ENCODE data around the gene ACKR2. TPM values are rescaled to one million over a fixed set of nuclear protein-coding genes. Genes with fewer than 3 reads are reported as not detected.

Gene ACKR2
- total and polyA plus RNA-seq, 2 of the 13 experiments (the other 11 are each of a cell fraction or from before 2014, with no cell fraction given) = 1.1 to 1.9 TPM

DNA sequence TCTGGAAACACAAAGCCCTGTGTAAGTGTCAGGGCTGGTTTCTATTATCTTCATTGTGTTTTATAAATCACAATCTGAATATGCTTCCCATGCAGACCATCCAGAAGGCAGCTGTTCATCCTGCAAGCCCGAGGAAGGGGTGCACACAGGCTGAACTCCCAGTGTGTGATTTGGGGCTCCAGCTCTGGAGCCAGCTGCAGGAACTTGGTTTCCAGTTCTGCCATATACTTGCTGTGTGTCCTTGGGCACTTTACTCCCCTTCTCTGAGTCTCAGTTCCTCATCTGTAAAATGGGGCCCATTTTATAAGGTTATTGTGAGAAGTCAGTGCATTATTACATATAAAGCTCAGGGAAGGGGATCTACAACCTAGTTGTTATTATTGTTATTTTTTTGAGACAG lies 43.8 kb downstream of the ACKR2 start:
- Histone ChIP-seq H3K36me3 (replicated peaks in 1 of 2; ENCODE audit: control insufficient read depth in 1 of 2, insufficient read depth in 2 of 2, low read length in 2 of 2) (no peaks in the 10 kb centered on the region), H4K20me1 (ENCODE audit: insufficient read depth, low read length) (no peaks in the 10 kb centered on the region), H3K27me3 (ENCODE audit: control insufficient read depth in 1 of 2, insufficient read depth in 2 of 2, low read length in 2 of 2) (no peaks in the 10 kb centered on the region), H3K9me3 (ENCODE audit: low read length) (no peaks in the 10 kb centered on the region), H2AFZ (ENCODE audit: low read length) (no peak overlapping the region), H3K27ac (ENCODE audit: extremely low read length, insufficient read depth, low read length) (peak overlapping the region; percentile 98), H3K9ac (ENCODE audit: insufficient read depth, low read depth, low read length) (peak overlapping the region; percentile 58), H3K79me2 (ENCODE audit: insufficient read depth, low read length) (no peaks in the 10 kb centered on the region), H3K4me1 (ENCODE audit: insufficient read depth, low read length) (peaks cover 95% of the 10 kb centered on the region), H3K4me2 (ENCODE audit: low read depth, low read length) (peak overlapping the region; percentile 53), H3K4me3 (replicated peaks in 1 of 3; ENCODE audit: insufficient read depth in 1 of 3, low read depth in 2 of 3, low read length in 3 of 3) (no peak overlapping the region; a peak in 1 of 6 replicates)
- FAIRE-seq (no peak), DNase-seq (ENCODE audit: low spot score) (no peak), ATAC-seq (no peak)
- TF ChIP-seq, protein P1, sequence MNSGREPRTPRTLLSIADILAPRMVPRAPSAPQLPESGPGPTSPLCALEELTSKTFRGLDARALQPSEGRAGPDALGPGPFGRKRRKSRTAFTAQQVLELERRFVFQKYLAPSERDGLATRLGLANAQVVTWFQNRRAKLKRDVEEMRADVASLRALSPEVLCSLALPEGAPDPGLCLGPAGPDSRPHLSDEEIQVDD (CRISPR knock-in tag; IDR thresholded peaks at IDR 0.05; ENCODE audit: borderline replicate concordance) = no peak
- 0 out of 2 replicates have a peak, but pooled peaks have one; percentile 23 for TF ChIP-seq ZMYM2 (CRISPR knock-in tag; IDR thresholded peaks at IDR 0.05)
- TF ChIP-seq ZMYM3 (CRISPR knock-in tag; IDR thresholded peaks at IDR 0.05) = peak; percentile 67; the same call in 1 of the 2 replicates
- TF ChIP-seq ZNF629 (CRISPR knock-in tag; conservative IDR thresholded peaks at IDR 0.05) = 0 out of 2 replicates have a peak, but pooled peaks have one; percentile 47
- no peak for TF ChIP-seq SIX1 (CRISPR knock-in tag; IDR thresholded peaks at IDR 0.05; ENCODE audit: borderline replicate concordance)
- peak; percentile 5; the same call in 1 of the 2 replicates for TF ChIP-seq SMAD3 (CRISPR knock-in tag; IDR thresholded peaks at IDR 0.05)
- TF ChIP-seq ZNF768 (CRISPR knock-in tag; IDR thresholded peaks at IDR 0.05) = peak; percentile 96
- 0 out of 2 replicates have a peak, but pooled peaks have one; percentile 31 for TF ChIP-seq KDM1A (CRISPR knock-in tag; IDR thresholded peaks at IDR 0.05)
- TF ChIP-seq, protein P2, sequence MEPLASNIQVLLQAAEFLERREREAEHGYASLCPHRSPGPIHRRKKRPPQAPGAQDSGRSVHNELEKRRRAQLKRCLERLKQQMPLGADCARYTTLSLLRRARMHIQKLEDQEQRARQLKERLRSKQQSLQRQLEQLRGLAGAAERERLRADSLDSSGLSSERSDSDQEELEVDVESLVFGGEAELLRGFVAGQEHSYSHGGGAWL (CRISPR knock-in tag; IDR thresholded peaks at IDR 0.05) = no peak
- CTCF ChIA-PET (ENCODE audit: low intra/inter-chr PET ratio, low total read pairs) = no interaction called here
- in situ Hi-C loops (cut with HindIII; ENCODE audit: extremely low pct_ligation_motif_present, low pct_unique_long_range_greater_than_20kb) (no loop called here), intact Hi-C loops (cut with micrococcal nuclease; ENCODE audit: unreplicated experiment) (no loop called here)
- 80% methylated on average over 1 of the region's 1 CpG for WGBS (ENCODE audit: low lambda C conversion rate)
- BruUV-seq (replicated peaks) = no TSS peak
- POLR2A ChIA-PET = interaction anchor here (1.2 to 2.1 kb wide), 7 partner anchors 9 to 25 kb away, joined by 4 to 10 read pairs (median 6); partner anchors contain the start of gene CYP8B1
